ENCODE data around the gene STK33. TPM values are rescaled to one million over a fixed set of nuclear protein-coding genes. Genes with fewer than 3 reads are reported as not detected.

Gene STK33
- total and polyA plus RNA-seq, 2 donors (not counting 3 experiments of a cell fraction or from before 2014, with no cell fraction given), result 0.63 to 3.4 TPM

GRCh38 chr11:8523396-8523795 lies 70.6 kb downstream of the STK33 start:
- H3K79me2 ChIP-seq (ENCODE audit: control insufficient read depth, insufficient read depth, low read length), result no peaks in the 10 kb centered on the region
- no peak for TF ChIP-seq JUN (IDR thresholded peaks at IDR 0.05; ENCODE audit: borderline replicate concordance, insufficient read depth, insufficient read length, low read depth)
- TF ChIP-seq GATA2 (IDR thresholded peaks at IDR 0.05; ENCODE audit: insufficient read depth, insufficient read length, low read depth, low read length), result no peak
- no peak for TF ChIP-seq POLR2AphosphoS5 (IDR thresholded peaks at IDR 0.05; ENCODE audit: insufficient read depth, low read depth, low read length)
- TF ChIP-seq POLR2A (IDR thresholded peaks at IDR 0.05; ENCODE audit: low read depth, low read length), result no peak
- TF ChIP-seq, protein P1, sequence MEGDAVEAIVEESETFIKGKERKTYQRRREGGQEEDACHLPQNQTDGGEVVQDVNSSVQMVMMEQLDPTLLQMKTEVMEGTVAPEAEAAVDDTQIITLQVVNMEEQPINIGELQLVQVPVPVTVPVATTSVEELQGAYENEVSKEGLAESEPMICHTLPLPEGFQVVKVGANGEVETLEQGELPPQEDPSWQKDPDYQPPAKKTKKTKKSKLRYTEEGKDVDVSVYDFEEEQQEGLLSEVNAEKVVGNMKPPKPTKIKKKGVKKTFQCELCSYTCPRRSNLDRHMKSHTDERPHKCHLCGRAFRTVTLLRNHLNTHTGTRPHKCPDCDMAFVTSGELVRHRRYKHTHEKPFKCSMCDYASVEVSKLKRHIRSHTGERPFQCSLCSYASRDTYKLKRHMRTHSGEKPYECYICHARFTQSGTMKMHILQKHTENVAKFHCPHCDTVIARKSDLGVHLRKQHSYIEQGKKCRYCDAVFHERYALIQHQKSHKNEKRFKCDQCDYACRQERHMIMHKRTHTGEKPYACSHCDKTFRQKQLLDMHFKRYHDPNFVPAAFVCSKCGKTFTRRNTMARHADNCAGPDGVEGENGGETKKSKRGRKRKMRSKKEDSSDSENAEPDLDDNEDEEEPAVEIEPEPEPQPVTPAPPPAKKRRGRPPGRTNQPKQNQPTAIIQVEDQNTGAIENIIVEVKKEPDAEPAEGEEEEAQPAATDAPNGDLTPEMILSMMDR (IDR thresholded peaks at IDR 0.05; ENCODE audit: extremely low read depth in 1 of 2, insufficient read depth in 1 of 2, low read depth in 1 of 2, low read length in 2 of 2), result no peak
- TF ChIP-seq MAX (IDR thresholded peaks at IDR 0.05; ENCODE audit: insufficient read depth, insufficient read length), result no peak
- TF ChIP-seq FOS (IDR thresholded peaks at IDR 0.05; ENCODE audit: borderline replicate concordance, insufficient read depth, low read length), result no peak
- no peak for TF ChIP-seq MYC (IDR thresholded peaks at IDR 0.05; ENCODE audit: low read depth, low read length)
- TF ChIP-seq EZH2 (IDR thresholded peaks at IDR 0.05; ENCODE audit: borderline replicate concordance, low read depth, low read length, severe bottlenecking), result no peak
- no peaks in the 10 kb centered on the region for H3K27me3 ChIP-seq (ENCODE audit: control insufficient read depth in 2 of 2, insufficient read depth in 2 of 2, low read length in 2 of 2)
- dilution Hi-C loops (cut with MboI; ENCODE audit: extremely low pct_ligation_motif_present, low sequenced_read_pairs) (no loop called here), intact Hi-C loops (cut with micrococcal nuclease) (no loop called here)
- H3K4me1 ChIP-seq (ENCODE audit: control insufficient read depth, extremely low read depth, insufficient read depth, low read length), result no peaks in the 10 kb centered on the region
- no peak overlapping the region for H3K9ac ChIP-seq (replicated peaks; ENCODE audit: extremely low read depth, insufficient read depth, low read length)
- no peak overlapping the region for H3K27ac ChIP-seq (ENCODE audit: insufficient read depth, low read depth, low read length)
- no peak for DNase-seq (ENCODE audit: low read depth, low spot score)
- ChIA-PET CTCF (no interaction called here), POLR2A (no interaction called here)
- H4K20me1 ChIP-seq (replicated peaks; ENCODE audit: control insufficient read depth, extremely low read depth, insufficient read depth, low read length), result no peaks in the 10 kb centered on the region
- BruUV-seq (replicated peaks), result no TSS peak
- no peak overlapping the region for H2AFZ ChIP-seq (ENCODE audit: low read depth, low read length)
- no peaks in the 10 kb centered on the region for H3K36me3 ChIP-seq (ENCODE audit: control insufficient read depth in 2 of 2, extremely low read depth in 1 of 2, insufficient read depth in 2 of 2, low read length in 2 of 2)
- H3K9me3 ChIP-seq (replicated peaks; ENCODE audit: control insufficient read depth, insufficient read depth, low read length), result no peaks in the 10 kb centered on the region
- H3K4me2 ChIP-seq (ENCODE audit: insufficient read depth, low read length), result no peak overlapping the region
- no peak for FAIRE-seq
- H3K9me1 ChIP-seq (replicated peaks; ENCODE audit: control insufficient read depth, extremely low read depth, insufficient read depth, low read length), result no peaks in the 10 kb centered on the region
- H3K4me3 ChIP-seq (replicated peaks in 1 of 3; ENCODE audit: insufficient read depth in 1 of 3, low read depth in 1 of 3, low read length in 3 of 3), result no peak overlapping the region
